NCI-H2196 treated with DMSO at 0.1 percent for 48 hours (cell line): ENCODE measurements around the gene PID1.

Experiments
- DNase-seq: peaks from one replicate; lab custom pipeline; 2025; ENCODE audit not compliant: unreplicated experiment; lab: John Stamatoyannopoulos, UW

The PID1 gene

DNA sequence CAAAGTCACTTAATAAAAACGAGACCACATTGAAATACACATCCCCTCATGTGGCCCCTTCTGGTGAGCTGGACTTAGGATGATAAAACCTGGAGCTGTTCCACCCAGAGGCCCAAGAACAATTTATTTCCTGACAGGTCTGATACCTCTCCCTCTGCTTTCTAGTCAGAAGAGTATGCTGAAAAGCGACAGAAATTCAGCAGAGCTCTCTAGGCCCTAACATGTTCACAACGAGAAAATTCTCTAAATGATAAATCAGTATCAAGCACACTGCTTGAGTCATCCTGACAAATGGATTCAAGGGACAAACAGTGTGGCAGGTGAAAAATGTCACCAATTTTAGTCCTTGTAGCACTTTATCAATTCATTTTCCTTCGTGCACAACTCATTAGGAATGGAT, 233.5 kb downstream of the PID1 start:
- no peak for DNase-seq

DNA sequence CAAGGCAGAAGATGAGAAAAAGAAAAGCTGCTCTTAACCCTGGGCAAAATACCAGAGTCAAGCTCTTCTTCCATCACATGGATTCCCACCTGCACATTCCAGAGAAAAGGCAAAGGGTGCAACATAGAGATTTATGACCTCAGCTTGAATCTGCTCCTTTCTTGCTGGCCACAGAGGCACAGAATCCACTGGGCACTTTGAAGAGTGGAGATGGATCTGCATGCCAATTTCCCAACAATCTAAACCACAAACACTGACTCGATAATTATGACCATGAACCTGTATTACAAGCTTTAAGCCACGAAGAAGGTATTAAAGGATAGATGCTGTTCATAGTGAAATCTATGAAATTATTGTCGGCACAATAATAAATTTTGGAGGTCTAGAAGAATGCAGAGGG, 237.3 kb downstream of the PID1 start:
- DNase-seq = no peak

DNA sequence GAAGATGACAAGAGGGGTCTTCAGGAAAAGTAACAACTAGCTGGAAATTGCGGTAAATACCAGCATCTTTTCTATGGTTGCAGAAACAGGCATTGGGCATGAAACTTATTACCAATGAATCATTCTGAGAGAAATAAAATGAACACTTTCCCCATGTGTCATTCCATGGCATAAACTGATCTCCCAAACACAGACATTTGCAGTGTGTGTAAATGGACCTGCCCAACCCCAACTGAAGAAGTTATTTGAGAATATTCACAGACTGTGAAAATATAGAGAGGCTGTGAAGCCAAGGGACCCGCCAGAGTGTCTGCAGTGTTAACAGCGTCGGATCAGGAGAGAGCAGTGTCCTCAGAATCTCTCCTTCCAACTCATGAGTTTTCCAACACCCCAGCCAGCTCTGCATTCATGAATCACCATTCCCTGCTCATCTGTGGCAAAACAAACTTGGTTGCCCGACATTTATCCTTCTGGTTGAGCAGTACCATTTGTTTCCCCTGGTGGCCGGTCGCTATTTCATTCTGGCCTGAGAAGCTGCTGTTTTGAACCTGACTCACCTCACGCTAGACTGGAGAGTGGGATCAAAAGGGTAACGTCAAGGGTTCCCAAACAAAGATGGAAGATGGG, 238.4 kb downstream of the PID1 start:
- no peak for DNase-seq

DNA sequence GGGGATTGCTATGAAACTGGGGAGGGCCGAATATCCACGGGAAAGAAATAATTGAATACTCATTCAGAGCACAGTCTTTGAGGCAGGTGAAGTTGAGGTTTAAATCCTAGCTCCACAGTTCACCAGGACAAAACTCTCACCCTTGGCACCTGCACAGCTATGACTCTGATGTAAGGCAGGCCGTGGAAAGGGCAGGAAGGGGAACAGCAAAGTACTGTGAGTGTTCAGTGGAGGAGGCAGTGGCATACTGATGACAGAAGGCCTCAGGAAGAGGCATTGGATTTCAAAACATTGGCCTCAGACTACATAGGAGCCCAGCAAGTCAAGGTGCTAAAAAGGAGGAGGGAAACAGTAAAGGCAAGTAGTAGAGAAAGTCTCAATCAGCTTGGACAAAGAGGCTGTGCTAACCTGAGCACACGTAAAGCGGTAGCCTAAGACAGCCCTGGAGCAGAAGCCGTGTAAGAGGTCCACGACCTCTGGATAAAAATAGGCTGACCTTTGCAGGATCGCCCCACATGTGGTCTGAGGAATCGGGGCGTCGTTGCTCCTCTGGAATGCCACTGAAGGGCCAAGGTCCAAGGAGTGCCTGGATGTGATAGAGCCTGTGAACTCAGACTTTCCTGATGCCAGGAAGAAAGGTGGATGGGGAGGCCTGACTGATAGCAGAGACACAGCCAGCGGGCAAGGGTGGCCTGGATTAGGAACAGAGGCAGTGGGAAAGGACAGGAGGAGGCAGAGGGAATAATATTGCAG, 243.6 kb downstream of the PID1 start:
- no peak for DNase-seq

DNA sequence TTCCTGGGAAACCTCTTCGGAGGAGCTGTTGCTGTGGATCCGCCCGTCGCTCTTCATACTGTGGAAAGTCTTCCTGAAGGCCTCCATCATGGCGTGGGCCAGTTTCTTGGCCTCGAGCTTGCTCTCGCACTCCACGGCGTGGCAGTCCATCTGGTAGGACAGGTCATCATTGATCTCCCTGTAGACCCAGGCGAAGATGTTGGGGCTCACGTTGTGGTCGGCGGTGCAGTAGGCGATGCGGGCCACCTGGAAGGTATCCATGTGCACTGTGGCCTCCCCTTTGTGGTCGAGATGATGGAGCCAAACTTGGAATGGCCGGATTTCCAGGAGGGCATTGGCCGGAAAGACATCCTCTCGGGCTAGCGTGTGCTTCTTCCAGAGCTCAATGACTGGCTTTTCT, 245.4 kb downstream of the PID1 start:
- no peak for DNase-seq

DNA sequence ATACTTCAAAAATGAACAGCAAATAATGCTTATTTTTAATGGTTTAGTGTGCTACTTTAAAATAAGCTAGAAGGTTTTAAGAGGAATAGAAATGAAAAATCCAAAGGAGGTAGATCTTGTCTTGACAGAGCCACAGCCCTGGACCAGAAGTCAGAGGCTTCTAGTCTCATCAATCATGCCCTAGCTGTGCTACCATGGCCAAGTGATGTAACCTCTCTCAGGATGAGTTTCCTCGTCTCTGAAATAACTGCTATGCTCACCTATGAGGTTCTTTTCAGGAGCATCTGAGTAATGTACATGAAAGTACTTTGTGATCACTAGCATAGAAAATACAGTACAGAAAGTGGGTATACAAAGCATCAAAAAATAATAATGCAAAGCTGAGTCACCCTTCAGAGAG, 248.4 kb downstream of the PID1 start:
- DNase-seq = no peak

DNA sequence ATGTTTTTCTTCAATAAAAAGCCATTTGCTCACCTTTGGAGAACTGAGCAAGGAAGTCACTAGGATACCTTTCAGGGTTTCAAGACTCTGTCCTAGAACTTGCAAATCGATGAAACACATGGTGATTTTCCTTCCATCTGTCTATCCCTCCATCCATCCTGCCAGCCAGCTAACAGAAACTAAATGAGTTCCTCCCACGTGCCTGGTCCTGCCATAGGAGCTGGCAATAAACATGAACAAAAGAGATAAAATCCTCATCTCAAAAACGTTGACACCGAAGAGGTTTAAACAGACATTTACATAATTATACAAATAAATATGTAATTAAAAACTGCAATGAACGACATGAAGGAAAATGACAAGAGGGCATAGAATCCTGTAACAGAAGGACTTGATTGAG, 249.0 kb downstream of the PID1 start:
- DNase-seq = no peak

DNA sequence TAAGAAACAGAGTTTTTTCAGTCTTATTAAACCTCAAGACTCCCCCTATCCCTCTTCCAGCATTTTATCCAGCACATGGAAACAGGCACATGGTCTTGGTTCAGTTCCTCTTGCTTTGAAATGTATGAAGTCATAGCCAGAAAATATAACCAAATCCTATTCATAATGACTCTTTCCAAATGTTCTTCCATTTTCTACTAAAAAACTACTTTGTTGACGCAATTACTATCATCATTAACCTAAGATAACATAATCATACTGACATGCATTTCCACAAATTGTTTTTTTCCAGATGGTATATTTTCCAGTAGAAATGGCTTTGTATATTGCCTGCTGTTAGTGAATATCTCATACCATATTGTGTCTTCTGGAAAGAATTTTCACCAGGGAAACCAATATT, 261.3 kb downstream of the PID1 start:
- DNase-seq = no peak

DNA sequence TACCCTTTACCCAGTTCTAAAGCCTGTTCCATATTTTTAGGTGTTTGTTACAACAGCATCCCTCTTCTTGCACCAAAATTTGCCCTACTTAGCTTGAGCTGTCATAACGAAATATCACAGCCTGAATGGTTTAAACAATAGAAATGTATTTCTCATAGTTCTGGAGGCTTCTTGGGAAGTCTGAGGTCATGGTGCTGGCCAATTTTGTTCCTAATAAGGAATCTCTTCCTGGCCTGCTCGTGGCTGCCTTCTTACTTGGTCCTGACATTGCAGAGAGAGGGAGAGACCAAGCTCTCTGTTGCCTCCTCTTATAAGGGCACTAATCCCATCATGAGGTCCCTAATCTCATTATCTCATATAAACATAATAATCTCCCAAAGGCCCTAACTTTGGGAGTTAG, 267.8 kb downstream of the PID1 start:
- DNase-seq = no peak

DNA sequence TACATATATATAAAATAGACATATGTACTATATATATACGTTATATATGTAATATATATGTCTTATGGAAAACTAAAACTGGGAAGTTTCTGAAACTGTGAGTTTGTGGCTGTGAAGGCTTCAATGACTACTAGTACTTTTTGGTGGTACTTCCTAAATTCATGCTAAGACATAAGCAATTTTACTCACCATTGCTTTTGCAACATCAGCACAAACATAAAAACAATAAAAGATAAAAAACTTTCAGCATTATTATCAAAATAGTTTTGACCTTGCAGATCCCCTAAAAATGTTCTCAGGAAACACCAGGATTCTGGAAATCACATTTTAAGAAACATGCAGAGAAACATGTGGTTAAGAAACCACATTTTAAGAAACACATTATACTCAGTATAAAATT, 269.9 kb downstream of the PID1 start:
- no peak for DNase-seq

DNA sequence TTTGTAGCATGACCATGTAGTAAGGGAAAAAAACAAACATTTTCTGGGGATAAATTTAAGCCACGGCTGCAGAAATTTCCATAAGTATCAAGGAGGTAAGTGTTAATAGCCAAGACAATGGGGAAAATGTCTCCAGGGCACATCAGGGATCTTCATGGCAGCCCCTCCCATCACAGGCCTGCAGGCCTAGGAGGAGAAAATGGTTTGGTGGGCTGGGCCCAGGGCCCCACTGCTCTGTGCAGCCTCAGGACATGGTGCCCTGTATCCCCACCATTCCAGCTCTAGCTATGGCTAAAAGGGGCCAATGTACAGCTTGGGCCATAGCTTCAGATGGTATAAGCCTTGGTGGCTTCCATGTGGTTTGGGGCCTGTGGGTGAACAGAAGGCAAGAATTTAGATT, 271.8 kb downstream of the PID1 start:
- DNase-seq = no peak

DNA sequence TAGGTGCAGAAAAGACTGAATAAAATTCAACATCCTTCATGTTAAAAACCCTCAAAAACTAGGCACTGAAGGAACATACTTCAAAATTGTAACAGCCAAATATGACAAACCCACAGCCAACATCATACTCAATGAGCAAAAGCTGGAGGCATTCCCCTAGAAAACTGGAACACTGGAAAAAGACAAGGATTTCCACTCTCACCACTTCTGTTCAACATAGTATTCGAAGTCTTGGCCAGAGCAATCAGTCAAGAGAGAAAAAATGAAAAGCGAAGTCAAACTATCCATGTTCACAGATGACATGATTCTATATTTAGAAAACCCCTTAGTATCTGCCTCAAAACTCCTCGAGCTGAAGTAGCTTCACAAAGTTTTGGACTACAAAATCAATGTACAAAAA, 282.3 kb downstream of the PID1 start:
- no peak for DNase-seq

DNA sequence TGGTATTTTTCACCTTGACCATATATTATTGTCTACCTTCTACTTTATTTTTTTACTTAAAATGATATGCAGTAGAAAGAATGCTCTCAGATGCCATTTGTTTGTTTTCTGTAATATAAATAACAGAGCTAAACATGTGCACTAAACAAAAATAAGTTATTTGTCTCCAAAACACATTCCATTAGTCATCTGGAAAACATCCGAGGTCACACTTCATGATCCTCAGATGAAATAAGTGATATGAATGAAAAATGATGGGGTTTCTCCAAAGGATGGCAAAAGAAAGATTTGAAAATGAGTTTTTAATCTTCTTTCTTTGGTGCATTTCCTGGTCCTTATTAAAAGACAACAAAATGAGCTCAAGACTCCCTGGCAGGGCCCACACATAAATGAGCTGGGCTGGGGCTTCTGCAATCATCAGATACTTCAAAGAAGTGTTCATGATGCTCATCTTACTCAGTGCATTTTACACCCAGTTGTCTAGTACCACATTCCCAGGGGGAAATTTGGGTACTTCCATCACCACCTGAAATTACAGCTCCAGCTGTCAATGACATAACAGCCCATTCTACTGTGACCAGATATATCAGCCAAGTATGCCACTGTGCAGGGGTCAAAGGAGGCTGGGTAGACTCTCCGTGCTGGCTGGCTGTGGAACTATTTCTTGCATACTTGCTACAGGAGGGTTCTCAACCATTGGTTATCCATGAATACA, 283.5 kb downstream of the PID1 start:
- no peak for DNase-seq

DNA sequence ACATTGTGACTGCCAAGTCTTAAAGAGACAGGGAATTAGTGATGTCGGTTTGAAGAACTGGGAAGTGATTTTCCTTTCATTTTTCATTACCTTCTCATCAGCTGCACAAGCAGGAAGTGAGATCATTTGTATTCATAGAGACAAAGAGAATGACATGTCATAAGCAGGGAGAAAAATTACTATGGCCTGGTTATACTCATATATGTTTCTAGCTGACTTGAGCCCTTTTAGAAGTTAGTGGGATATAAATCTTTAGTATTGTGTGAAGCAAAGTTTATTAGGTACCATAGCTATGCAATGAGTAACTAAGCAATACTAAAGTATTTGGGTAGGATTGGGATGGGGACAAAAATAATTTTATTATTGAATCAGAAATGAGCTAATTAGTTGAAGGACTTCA, 284.1 kb downstream of the PID1 start:
- no peak for DNase-seq

DNA sequence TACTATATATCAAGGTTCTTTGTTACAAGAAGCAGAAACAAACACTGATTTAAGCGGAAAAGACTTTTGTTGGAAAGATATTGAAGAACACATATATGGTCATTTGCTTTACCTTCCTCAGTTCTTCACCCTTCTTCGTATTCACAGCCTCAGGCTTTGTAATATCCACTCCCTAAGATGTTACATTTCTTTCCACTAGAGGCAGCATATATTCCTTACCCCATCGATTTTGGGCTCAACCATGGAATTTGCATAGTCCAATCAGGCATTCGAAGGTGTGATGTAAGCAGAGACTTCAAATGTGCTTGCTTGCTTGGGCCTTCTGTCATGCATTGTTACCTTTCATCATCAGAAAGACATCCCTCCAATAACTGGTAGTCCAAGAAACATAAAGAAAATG, 287.4 kb downstream of the PID1 start:
- no peak for DNase-seq

DNA sequence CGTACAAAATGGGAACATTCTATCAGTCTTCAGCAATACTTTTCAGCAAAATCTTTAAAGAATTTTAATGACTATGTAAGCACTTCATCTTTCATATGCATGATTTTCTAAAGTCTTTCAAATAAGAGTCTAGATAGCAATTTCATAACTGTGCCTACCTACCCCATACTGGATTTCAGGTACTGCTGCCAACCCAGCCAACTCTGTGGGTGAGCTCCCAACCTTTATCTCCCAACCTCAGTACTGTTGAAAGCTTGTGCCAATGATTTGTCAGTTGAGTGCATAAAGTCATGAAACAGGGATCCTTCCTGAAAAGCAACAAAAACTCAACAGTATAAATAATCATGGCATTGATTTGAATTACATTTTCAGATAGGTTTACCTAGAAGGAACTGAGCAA, 296.9 kb downstream of the PID1 start:
- no peak for DNase-seq
